ENCODE measurements around the gene NLGN1.
"Not testable (repeated sequence)": the region's sequence is repeated elsewhere in the genome, so short reads cannot be mapped to it uniquely, and the experiment has no call there.

The NLGN1 gene

DNA sequence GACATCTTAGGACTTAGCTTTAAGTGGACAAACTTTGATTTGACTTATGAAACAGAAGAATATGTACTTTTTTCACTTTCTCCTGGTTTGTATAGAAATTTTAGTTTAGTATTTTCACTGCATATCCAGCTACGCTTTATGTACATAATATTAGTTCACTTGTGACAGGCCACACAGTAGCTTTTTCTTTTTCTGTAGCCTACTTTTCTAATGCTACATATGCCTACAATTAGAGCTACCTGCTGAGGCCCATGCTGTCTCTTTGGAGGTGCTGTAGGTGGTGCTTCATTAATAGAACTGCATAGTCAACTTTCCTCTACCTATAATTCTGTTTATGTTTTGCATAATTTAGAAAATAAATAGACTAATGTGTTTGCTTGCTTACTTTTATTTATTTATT, 191.6 kb downstream of the NLGN1 start:
- Histone ChIP-seq H3K4me3 (ENCODE audit: low read depth, low read length) (no peak overlapping the region), H3K27me3 (replicated peaks) (no peaks in the 10 kb centered on the region), H3K36me3 (replicated peaks) (no peaks in the 10 kb centered on the region), H3K27ac (no peak overlapping the region)
- in situ Hi-C loops (cut with HindIII; ENCODE audit: low pct_ligation_motif_present, low sequenced_read_pairs) = no loop called here
- no peak for TF ChIP-seq CTCF (IDR thresholded peaks at IDR 0.05; ENCODE audit: low read depth, low read length, missing control alignments)
- DNase-seq = no peak

DNA sequence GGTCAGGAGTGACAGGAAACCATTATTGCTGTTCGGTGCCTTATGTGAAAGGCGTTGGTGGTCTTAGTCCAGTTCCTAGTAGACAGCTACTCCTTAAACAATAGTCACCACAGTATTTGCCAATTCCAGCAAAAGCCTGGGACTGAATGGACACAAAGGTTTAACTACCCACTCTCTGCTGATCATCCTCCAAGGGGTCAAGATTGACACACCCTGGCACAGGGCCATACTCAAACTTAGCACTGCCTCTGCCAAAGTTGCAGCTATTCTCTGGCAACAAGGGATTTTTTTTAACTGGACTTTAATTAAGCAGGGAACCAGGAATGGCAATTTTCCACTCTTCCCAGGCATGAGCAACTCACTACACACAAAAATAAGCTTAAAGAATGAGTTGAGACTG, 193.9 kb downstream of the NLGN1 start:
- Histone ChIP-seq H3K27me3 (replicated peaks) (no peaks in the 10 kb centered on the region), H3K4me3 (ENCODE audit: low read depth, low read length) (no peak overlapping the region), H3K27ac (no peak overlapping the region), H3K36me3 (replicated peaks) (no peaks in the 10 kb centered on the region)
- no peak for DNase-seq
- in situ Hi-C loops (cut with HindIII; ENCODE audit: low pct_ligation_motif_present, low sequenced_read_pairs) = no loop called here
- no peak for TF ChIP-seq CTCF (IDR thresholded peaks at IDR 0.05; ENCODE audit: low read depth, low read length, missing control alignments)

GRCh38 chr3:173594881-173595280, 197.3 kb downstream of the NLGN1 start:
- DNase-seq; H3K4me3 ChIP-seq (ENCODE audit: low read depth, low read length); H3K36me3 ChIP-seq (replicated peaks); H3K27ac ChIP-seq; in situ Hi-C loops (cut with HindIII; ENCODE audit: low pct_ligation_motif_present, low sequenced_read_pairs); H3K27me3 ChIP-seq (replicated peaks): not testable (repeated sequence)

- Histone ChIP-seq H3K27me3 (replicated peaks) (no peaks in the 10 kb centered on the region), H3K27ac (no peak overlapping the region), H3K4me3 (ENCODE audit: low read depth, low read length) (no peak overlapping the region), H3K36me3 (replicated peaks) (no peaks in the 10 kb centered on the region)
- no peak for DNase-seq
- no peak for TF ChIP-seq CTCF (IDR thresholded peaks at IDR 0.05; ENCODE audit: low read depth, low read length, missing control alignments)
- in situ Hi-C loops (cut with HindIII; ENCODE audit: low pct_ligation_motif_present, low sequenced_read_pairs) = no loop called here
Observed at GRCh38 chr3:173599673-173600072, 202.1 kb downstream of the NLGN1 start.

DNA sequence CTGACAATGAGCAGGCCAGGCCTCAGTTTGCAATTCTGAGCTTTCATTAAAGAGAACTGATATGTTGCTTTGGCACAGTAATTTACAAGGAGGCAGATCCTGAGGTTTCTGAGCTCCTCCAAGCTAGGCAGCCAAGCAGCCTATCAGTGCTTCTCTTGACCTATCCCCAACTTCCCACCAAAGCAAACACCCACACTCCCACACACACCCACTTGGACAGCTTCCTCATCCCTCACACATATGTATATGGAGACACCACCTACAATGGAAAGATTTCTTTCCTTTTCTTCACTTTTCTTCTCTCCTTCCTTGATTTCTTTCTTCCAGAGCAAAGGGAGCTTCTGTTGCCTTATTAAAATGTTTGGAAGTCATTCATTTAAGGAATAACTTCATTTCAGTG, 217.0 kb downstream of the NLGN1 start:
- Histone ChIP-seq H3K27me3 (replicated peaks) (no peaks in the 10 kb centered on the region), H3K4me3 (ENCODE audit: low read depth, low read length) (no peak overlapping the region), H3K27ac (no peak overlapping the region), H3K36me3 (replicated peaks) (no peaks in the 10 kb centered on the region)
- in situ Hi-C loops (cut with HindIII; ENCODE audit: low pct_ligation_motif_present, low sequenced_read_pairs) = no loop called here
- TF ChIP-seq CTCF (IDR thresholded peaks at IDR 0.05; ENCODE audit: low read depth, low read length, missing control alignments) = no peak
- no peak for DNase-seq

GRCh38 chr3:173615661-173616060, 218.1 kb downstream of the NLGN1 start:
- DNase-seq = no peak
- H3K27me3 ChIP-seq (replicated peaks) = no peaks in the 10 kb centered on the region
- in situ Hi-C loops (cut with HindIII; ENCODE audit: low pct_ligation_motif_present, low sequenced_read_pairs) = no loop called here
- TF ChIP-seq CTCF (IDR thresholded peaks at IDR 0.05; ENCODE audit: low read depth, low read length, missing control alignments) = no peak
- H3K27ac ChIP-seq = no peak overlapping the region
- no peak overlapping the region for H3K4me3 ChIP-seq (ENCODE audit: low read depth, low read length)
- no peaks in the 10 kb centered on the region for H3K36me3 ChIP-seq (replicated peaks)

Measured in brain microvascular endothelial cell (primary cell).